NCI-H2107 treated with DMSO at 0.1 percent for 48 hours (cell line): ENCODE measurements around the gene BCL10.

ENCODE experiments used
- DNase-seq: peaks from one replicate; lab custom pipeline; 2025; ENCODE audit not compliant: unreplicated experiment; lab: John Stamatoyannopoulos, UW

The BCL10 gene

DNA sequence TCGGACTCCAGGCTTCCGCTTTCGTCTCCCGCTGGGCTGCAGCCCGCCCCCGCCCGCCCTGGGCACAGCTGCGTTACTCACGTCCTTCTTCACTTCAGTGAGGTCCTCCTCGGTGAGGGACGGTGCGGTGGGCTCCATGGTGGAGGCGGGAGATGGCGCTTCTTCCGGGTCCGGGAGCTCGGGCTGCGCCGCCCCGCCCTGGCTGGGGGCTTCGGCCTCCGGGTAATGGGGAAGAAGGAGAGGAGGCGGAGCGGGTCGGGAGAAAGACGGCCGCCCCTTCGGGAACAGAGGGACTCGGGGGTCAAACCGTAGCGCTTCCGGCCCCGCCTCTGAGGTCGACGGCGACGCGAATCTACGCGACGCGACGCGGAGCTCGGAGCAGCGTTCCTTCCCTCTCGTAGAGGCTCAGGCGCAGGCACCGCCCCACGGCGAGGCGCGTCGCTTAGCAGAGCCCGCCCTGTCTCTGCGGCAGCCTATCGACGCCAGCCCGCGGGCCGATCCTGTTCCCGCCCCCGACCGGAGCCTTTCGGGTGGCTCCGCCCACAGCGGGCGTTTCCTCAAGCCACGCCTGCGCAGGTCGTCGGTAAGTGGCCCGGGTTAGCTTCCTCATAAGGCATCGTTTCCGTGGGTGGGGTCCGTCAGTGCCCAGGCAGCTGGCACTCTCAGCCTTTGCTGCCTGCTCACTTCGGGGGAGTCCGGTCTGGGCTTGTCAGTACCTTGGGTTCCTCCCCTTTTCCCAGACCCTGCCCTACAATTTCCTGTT, at the start of gene BCL10:
Gene BCL10 (minus strand): TSS at position 418 of the 763 bp plus-strand sequence. CDS start 280 bp downstream, at position 138.
- DNase-seq: peak; percentile 97

GRCh38 chr1:85325920-85326319, 49.5 kb upstream of the BCL10 start:
- no peak for DNase-seq

GRCh38 chr1:85323770-85324169, 47.3 kb upstream of the BCL10 start:
- DNase-seq: no peak

DNA sequence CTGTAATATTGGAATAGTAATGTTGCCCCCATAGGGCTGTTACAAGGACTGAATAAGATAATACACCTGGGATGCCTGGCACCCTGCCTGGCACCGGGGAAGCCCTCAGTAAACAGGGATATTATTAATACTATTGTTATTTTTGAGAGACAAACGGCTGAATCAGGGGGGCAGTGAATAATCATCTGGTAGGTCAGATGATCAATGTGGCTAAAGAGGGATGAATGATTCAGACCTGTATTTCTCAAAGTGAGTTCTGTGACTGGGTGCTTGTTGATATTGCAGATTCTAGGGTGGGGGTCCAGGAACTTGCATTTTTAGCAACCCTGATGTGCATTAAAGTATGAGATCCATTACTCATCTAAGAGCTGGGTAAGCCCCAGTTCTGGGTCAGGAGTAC, 46.2 kb upstream of the BCL10 start:
- DNase-seq: no peak

- DNase-seq: no peak
These were observed 45.0 kb upstream of the BCL10 start for GRCh38 chr1:85321237-85321964.

DNA sequence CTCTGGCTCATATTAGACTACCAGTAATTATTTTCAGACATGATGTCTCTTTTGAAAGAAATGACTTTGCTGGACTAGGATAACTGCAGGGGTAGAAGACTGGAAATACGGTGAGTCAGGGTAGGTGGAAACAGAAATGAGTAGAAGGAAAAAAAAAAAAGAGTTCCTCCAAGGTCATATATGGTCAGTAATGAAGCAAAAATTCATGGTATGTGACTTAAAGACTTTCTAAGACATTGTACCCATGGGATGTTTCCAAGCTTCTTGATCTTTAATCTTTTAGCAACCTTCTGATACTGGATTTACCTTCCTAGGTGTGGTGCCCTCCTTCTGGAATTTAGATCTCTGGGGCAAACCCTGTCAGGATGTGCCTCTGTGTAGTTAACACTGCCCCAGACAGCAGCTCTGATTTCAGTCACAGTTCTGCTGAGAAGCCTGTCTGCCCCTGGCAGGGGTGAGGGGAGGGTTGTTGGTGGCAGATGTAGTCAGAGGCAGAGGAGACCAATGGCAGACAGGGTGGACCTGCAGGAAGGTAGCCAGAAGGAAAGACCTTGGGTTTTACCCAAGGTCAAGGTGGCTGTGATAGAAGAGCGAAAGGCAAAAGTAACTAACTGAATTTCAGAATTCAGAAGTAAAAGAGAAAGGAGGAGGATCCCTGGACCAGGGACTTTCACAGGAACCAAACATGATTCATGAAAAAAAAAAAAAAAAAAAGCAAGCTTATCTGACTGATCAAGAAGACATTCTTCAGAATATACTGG, 44.1 kb upstream of the BCL10 start:
- DNase-seq: no peak

DNA sequence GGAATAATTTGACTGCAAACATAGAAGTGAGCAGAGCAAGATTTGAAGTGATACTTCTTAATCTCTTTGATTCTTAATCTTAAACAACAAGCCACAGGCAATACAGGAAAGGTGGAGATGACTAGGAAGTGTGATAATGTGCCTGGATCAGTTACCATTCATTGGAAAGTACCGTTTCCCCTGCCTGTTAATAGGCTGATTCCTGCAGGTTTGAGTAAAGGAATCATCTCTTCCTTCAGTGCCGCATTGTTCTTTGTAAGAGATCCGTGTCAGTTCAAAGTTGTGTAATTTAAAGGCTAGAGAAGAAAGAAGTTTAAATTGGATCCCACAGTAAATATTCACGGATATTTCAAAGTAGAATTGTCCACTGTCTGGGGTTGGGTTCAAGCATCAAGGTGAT, 43.5 kb upstream of the BCL10 start:
- no peak for DNase-seq

DNA sequence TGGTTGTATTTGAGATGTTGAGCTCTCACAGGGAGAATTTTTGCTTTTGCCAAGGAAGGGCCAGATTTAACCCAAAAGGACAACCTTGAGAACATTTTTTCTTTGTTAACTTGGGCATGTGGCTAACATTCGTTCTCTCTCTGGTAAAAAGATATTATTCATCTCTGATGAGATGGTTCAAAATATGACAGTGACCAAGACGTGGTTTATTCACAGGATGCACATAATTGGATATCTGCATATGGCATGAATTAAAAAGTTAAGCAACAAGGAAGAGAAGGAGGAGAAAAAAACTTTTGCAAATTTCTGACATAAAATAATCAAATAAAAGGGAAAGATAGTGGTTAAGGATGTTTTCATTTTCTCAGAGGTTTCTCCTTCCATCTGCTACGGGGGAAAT, 43.1 kb upstream of the BCL10 start:
- DNase-seq: no peak

GRCh38 chr1:85318217-85318616, 41.8 kb upstream of the BCL10 start:
- DNase-seq: no peak

GRCh38 chr1:85317560-85317959, 41.1 kb upstream of the BCL10 start:
- DNase-seq: no peak

- DNase-seq: no peak
These were observed 39.9 kb upstream of the BCL10 start for GRCh38 chr1:85316321-85316720.

DNA sequence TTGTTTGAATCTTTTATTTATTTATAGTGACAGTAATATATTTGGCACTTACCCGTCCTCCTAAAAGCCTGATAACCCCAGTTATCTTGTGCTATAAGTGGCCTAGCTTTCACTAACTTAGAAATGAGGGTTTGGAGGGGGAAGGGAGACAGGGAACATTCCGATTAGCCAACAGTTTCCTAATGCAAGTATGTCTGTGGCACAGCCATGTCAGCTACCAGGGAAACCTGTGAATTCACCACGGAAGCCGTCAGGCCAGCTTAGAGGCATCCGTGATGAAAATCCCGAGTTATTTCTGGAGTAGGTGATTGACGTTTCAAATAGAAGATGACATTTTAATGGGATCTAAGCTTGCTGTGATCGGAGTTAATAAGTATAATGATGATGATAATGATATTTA, 39.4 kb upstream of the BCL10 start:
- no peak for DNase-seq

DNA sequence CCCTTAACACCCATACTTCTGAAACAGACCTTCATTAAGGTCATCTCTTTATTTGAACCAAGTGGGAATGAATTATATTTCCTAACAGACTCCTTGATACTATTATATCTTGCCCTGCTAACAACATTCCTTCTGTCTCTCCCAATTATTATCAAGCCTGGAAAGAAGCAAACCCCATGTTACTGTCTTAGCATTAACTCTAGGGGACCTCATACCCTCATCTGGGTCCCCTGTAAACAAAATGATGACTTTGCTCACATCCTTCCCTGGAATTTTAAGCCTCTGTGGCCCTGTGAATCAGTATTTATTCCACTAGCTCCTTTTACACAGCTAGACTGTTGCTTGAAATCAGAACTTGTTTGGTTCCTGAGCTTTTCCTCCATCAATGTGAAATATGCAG, 38.3 kb upstream of the BCL10 start:
- no peak for DNase-seq

- no peak for DNase-seq
These were observed 37.7 kb upstream of the BCL10 start for GRCh38 chr1:85313888-85314696.

DNA sequence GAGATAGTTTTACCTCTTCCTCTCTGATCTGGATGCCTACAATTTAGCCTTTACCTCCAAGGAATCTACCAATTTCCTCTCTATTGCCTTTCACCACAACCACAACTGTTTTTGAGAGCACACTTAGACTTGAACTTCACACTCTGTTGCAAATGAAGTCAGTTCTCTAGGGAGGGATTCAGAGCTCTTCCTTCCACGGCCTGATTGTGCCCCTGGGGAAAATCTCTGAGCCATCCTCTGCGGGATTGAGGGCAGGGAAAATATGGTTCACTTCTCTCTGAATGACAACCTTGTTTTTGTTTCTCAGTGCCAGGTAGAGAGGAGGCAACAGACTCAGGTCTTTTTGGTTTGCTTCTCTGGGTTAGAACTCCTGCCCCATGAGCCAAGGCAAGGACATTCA, 35.4 kb upstream of the BCL10 start:
- DNase-seq: no peak

DNA sequence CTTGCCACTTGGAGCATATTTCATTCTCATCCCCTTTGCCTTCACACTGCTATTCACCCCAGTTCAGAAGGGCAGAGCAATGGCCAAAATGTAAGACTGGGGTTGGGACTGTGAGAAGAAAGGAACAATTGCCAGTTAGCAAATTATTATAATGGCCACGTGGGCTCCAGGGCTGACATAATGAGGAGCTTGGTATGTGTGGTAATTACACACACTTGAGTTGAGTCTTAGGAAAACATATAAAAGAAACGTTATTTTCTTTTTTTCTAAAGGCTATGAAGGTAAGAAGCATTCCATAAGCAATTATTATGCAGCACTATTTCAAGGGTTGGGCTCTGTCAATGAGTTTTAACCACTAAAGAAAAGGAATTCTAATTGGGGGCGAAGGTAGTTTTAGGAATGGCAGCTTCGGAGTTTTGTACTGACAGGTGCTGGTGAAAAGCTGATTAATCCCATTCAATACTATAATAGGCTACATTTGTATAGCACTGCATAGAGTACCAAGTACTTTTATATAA, 32.5 kb upstream of the BCL10 start:
- DNase-seq: no peak

GRCh38 chr1:85307987-85308832, 31.8 kb upstream of the BCL10 start:
- peak; percentile 76 for DNase-seq

DNA sequence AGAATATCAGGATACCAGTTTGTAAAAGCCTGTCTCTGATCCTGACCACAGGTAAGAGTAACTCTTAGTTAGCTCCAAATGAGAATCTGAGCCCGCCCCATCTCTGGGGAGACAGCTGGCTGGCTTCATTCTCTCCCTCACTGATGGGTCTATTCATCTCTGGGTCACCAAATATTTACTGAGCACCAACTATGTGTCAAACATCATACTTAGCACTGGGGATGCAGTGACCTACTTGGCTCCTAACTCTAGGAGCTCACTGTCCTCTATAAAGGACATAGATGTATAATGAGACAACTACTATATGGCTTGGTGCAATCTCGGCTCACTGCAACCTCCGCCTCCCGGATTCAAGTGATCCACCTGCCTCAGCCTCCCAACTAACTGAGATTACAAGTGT, 29.8 kb upstream of the BCL10 start:
- DNase-seq: no peak

DNA sequence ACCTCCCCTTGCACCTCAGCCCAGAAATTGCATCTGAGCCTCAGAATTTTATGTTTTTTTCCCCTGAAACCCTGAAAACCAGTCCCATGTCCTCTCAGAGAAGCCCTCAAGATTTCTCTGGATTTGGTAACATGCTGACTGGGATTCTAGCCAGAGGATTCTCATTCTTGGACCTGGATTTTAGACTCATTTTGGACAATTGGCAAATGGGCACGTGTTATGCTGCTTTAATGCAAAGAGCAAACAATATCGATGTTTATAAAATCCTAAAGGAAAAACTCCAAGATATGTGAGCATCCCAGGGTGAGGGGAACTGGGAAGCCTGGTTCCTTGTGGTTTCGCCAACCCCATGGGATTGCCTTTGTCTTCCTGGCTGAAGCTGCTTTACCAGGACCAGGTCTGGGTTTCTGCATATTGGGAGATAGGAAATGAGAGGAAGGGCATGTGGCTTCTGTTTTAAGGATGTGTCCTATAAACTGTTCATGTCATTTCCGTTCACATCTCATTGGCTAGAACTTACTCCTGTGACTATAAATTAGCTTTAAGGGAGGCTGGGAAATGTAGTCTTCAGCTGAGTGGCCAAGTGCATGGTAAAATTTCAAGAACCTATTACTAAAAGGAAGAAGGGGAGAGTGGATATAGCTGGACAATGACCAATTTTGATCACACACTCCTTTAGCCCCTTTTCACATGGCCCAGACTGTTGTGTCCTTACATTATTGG, 27.2 kb upstream of the BCL10 start:
- DNase-seq: no peak
